C4-2B (cell line): ENCODE measurements around the gene BMF.
"Not testable (repeated sequence)": the region's sequence is repeated elsewhere in the genome, so short reads cannot be mapped to it uniquely, and the experiment has no call there.

Source experiments
- H3K27ac ChIP-seq: fragments of 450-650 bp; 2 replicates; pipeline ENCODE4 v1.5.1; 2017
- ZFX ChIP-seq: fragments of 450-650 bp; IDR thresholded peaks from 2 replicates; pipeline ENCODE4 v1.6.1; 2017
- TF ChIP-seq, protein P1 (sequence below): fragments of 450-650 bp; conservative IDR thresholded peaks from 2 replicates; pipeline ENCODE4 v1.5.1; 2017; ENCODE audit warnings: mild to moderate bottlenecking

The BMF gene

DNA sequence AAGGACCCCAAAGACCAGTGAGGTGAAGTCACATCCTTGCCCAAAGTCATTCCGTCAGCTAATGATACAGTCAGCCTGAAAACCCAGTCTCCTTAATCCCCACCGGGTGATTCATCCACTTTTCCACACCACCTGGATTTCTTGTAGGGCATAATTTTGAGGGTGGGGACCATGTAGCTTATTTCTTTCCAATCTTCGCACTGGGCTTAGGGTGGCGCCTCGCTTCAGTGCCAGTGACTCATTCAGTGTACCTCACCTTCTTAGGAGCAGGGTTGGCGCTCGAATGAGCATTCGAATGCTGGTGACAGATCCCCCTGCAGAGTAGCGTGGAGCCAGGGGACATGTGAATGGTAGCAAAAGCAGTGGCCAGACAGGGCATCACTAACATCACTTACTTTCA lies 24.0 kb downstream of the BMF start:
- no peak for TF ChIP-seq ZFX
- TF ChIP-seq, protein P1, sequence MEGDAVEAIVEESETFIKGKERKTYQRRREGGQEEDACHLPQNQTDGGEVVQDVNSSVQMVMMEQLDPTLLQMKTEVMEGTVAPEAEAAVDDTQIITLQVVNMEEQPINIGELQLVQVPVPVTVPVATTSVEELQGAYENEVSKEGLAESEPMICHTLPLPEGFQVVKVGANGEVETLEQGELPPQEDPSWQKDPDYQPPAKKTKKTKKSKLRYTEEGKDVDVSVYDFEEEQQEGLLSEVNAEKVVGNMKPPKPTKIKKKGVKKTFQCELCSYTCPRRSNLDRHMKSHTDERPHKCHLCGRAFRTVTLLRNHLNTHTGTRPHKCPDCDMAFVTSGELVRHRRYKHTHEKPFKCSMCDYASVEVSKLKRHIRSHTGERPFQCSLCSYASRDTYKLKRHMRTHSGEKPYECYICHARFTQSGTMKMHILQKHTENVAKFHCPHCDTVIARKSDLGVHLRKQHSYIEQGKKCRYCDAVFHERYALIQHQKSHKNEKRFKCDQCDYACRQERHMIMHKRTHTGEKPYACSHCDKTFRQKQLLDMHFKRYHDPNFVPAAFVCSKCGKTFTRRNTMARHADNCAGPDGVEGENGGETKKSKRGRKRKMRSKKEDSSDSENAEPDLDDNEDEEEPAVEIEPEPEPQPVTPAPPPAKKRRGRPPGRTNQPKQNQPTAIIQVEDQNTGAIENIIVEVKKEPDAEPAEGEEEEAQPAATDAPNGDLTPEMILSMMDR: no peak
- H3K27ac ChIP-seq: no peak overlapping the region

DNA sequence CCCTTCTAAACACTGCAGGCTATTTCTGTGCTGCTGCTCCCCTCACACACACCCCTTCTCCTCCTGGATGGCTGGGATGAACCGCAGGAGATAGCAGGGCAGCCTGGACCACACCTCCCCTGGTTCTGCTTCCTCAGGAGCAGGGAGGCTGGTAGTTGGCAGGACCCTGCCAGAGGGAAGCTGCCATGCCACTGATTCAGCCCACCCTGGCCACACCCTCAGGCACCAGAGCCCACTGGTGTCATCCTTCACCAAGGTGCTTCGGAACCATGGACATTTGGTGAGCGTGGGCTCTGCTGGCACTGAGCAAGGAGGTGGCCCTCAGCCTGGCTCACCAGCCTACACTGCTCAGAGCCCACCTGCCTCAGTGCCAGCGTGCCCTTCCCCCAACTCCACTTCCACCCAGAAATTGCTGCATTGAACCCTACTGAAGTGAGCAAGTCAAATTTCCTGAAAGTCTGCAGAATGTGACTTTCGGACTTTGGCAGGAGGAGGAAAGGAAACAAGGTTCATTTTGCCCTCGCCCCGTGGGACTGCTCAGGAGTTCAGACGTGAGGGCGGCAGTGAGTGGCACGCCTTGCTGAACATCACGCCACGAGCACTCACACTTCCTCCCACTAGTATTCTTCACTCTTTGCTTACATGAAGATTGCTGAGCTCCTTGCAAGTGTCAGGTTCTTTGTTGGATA lies 26.3 kb downstream of the BMF start:
- no peak overlapping the region for H3K27ac ChIP-seq
- TF ChIP-seq, protein P1: no peak
- TF ChIP-seq ZFX: no peak

DNA sequence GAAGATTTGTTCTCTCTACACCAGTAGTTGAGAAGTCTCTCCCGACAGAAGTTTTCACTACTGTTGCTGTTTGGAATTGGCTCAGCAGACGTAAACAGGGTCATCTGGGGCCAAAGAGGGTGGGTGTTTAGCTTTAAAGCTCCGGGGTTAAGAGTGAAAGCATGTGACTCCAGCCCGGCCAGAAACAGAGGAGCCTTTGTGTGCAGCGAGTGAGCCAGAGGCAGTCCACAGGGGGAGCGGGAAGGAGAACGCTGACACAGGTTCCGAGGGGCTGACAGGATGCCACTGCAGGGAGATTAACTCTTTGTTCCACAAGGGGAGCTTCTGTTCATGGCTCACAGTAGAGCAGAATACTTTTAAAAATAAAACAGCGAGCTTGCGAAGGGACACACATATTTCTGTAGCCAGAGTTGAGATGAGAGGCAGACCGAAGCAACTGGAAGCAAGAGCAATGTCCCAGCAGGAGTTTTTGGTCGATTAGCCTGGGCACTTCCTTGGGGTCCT lies 26.9 kb downstream of the BMF start:
- H3K27ac ChIP-seq: no peak overlapping the region

DNA sequence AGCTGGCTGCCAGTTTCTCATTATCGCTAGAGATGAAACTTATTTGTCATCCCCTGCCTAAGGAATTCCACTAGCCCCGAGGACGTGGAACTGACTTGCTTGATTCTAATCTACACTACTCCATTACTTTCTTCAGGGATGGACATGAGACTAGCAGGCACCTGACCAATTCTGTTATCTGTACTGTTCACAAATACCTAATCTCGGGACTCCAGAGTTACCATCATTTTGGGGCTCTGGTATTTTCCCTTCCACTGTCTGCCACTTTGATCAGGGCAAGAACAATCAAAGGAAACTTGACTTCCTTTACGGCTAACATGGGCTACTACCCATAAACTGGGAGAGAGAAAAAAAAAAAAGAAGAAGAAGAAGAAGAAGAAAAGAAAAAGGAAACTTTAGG lies 27.8 kb downstream of the BMF start:
- H3K27ac ChIP-seq: no peak overlapping the region
- TF ChIP-seq, protein P1: no peak
- TF ChIP-seq ZFX: no peak

More for the DNA sequence above, 26.9 kb downstream of the BMF start:
- TF ChIP-seq, protein P1: no peak
- TF ChIP-seq ZFX: no peak

DNA sequence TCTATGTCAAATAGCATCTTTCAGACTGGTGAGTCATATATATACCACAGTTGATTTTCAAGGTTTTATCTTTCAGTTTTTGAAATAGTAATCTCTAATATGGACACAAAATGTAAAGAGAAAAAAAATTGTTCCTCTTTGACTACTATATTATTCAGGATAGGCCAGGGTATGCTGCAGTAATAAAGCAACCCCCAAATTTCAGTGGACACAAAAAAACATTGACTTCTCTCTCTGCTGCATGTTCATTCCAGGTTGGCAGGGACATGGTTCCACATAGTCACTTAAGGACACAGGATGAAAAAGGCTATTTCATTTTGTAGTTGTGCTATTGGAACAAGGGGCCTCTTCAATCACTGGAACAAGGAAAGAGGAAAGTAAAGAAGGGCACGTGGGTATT lies 28.6 kb downstream of the BMF start:
- no peak overlapping the region for H3K27ac ChIP-seq
- no peak for TF ChIP-seq ZFX

DNA sequence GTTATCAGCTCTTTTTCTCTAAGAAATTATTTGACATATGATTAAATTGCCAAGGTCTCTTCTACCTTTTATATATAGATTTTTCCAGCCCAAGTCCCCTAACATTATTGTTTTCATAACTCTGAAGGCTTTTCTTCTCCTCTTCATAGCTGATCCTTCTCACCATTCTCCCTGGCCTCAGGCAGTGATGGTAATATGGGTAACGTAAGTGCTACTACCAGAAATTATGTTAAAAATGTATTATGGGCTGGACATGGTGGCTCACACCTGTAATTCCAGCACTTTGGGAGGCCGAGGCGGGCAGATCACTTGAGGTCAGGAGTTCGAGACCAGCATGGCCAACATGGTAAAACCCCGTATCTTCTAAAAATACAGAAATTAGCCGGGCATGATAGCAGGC lies 29.2 kb downstream of the BMF start:
- no peak for TF ChIP-seq ZFX
- TF ChIP-seq, protein P1: no peak
- H3K27ac ChIP-seq: no peak overlapping the region

DNA sequence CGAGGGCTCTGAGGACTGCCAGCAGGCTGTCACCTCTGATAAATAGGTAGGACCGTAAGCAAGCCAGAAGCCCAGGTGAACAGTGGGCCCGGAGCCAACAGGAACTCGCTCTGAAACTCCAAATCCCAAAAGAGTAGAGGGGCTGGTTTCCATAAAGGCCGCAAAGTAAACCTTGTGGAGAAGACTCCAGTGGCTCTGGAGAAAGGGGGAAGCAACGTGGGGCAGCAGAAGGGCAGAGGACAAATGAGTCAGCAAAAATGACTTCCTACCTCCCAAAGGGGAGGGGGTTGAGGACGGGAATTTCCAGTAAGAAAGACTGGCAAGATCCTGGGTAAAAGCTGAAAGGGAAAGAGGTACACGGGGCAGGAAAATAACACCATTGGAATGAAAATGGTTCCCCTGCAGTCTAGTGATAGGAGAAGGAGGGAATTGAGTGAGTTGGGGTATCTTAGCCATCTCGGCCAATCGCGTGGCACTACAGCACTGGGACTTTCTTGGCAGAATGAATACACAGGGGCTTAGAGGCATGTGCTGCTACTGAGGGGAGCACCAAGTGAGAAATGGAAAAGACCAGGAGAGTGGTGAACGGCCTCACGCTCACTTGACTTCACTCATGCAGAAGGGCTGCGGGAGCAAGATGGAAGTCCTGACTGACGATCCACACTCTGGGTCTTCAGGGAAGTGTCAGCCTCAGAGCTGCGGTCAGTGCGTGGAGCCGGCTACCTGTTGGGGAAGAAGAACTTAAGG lies 33.2 kb downstream of the BMF start:
- peak overlapping the region; percentile 30 for H3K27ac ChIP-seq
- TF ChIP-seq, protein P1: no peak
- TF ChIP-seq ZFX: no peak

DNA sequence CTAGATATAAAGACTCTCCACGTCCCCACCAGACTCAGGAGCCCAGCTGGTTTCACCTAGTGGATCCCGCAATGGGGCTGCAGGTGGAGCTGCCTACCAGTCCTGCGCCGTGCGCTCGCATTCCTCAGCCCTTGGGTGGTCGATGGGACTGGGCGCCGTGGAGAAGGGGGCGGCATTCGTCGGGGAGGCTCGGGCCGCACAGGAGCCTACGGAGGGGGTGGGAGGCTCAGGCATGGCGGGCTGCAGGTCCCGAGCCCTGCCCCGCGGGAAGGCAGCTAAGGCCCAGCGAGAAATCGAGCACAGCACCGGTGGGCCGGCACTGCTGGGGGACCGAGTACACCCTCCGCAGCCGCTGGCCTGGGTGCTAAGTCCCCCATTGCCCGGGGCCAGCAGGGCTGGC lies 34.0 kb downstream of the BMF start:
- H3K27ac ChIP-seq: peak overlapping the region; percentile 30

DNA sequence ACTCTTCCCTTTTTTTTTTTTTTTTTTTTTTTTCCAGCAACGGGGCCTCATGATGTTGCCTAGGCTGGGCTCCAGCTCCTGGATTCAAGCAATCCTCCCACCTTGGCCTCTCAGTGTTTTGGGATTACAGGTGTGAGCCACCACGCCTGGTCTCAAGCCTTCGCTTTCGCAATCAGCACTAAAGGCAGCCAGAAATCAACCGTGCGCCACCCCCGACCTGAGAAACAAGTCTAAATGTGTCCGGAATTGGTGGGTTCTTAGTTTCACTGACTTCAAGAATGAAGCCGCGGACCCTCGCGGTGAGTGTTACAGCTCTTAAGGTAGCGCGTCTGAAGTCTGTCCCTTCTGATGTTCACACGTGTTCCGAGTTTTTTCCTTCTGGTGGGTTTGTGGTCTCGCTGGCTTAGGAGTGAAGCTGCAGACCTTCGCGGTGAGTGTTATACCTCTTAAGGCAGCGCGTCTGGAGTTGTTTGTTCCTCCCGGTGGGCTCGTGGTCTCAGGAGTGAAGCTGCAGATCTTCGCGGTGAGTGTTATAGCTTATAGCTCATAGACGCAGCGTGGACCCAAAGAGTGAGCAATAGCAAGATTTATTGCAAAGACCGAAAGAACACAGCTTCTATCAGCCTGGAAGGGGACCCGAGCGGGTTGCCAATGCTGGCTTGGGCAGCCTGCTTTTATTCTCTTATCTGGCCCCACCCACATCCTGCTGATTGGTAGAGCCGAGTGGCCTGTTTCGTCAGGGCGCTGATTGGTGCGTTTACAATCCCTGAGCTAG lies 34.8 kb downstream of the BMF start:
- not testable (repeated sequence) for H3K27ac ChIP-seq
